PC-3 (cell line): ENCODE results near the gene GAL3ST3. TPM values are rescaled to one million over a fixed set of nuclear protein-coding genes. Genes with fewer than 3 reads are reported as not detected.

ENCODE experiments used
- ATAC-seq: fragments of 200-7000 bp; cut with Tn5 transposase; 2 replicates; pipeline ENCODE4 v1.9.1; 2020; ENCODE audit warnings: mild to moderate bottlenecking, moderate library complexity
- BruUV-seq: library from RNA; stranded (reverse); fragments of 400-500 nt; replicated peaks from 2 replicates; lab custom pipeline; 2021; lab: Mats Ljungman, UMichigan
- CTCF ChIA-PET: fragments of 300-600 bp; sonication (Branson Sonifier 250); formaldehyde crosslinking; loops from one replicate; lab custom pipeline; 2022; ENCODE audit warnings: antibody characterized with exemption; lab: Charles Lee
- POLR2A ChIA-PET: fragments of 300-600 bp; sonication (Branson Sonifier 250); formaldehyde crosslinking; loops from one replicate; lab custom pipeline; 2022; ENCODE audit warnings: antibody characterized with exemption; ENCODE audit not compliant: unreplicated experiment; lab: Charles Lee
- DNase-seq: peaks from one replicate; pipeline ENCODE4 v3.0.0-alpha.2; 2015
- H2AFZ ChIP-seq: fragments of 300-600 bp; sonication (generic); 2 replicates; pipeline ENCODE4 v1.6.0; 2016; ENCODE audit warnings: antibody characterized with exemption, low read length
- H3F3A ChIP-seq: fragments of 300-600 bp; sonication (generic); one replicate; pipeline ENCODE4 v1.6.0; 2017; ENCODE audit warnings: antibody characterized with exemption, low read length, control low read depth, mild to moderate bottlenecking; ENCODE audit not compliant: unreplicated experiment
- H3K27ac ChIP-seq: fragments of 300-600 bp; sonication (generic); 2 replicates; pipeline ENCODE4 v1.5.1; 2016; ENCODE audit warnings: mild to moderate bottlenecking, low read length
- H3K27me3 ChIP-seq: fragments of 300-600 bp; sonication (generic); 2 replicates; pipeline ENCODE4 v1.6.1; 2016; ENCODE audit warnings: low read length, mixed read lengths
- H3K36me3 ChIP-seq: fragments of 300-600 bp; sonication (generic); 2 replicates; pipeline ENCODE4 v1.6.1; 2016; ENCODE audit warnings: low read depth, mixed run types, low read length, mixed read lengths
- H3K4me1 ChIP-seq: fragments of 300-600 bp; sonication (generic); 2 replicates; pipeline ENCODE4 v1.5.1; 2016; ENCODE audit warnings: low read length; ENCODE audit not compliant: insufficient read depth
- H3K4me2 ChIP-seq: fragments of 300-600 bp; sonication (generic); 2 replicates; pipeline ENCODE4 v1.6.0; 2016; ENCODE audit warnings: low read length
- H3K4me3 ChIP-seq: fragments of 300-600 bp; sonication (generic); 2 replicates; pipeline ENCODE4 v1.5.1; 2016; ENCODE audit warnings: mild to moderate bottlenecking, low read length, mixed read lengths
- H3K79me2 ChIP-seq: fragments of 300-600 bp; sonication (generic); 2 replicates; pipeline ENCODE4 v1.6.1; 2017; ENCODE audit warnings: low read length, mixed read lengths
- H3K9ac ChIP-seq: fragments of 300-600 bp; sonication (generic); 2 replicates; pipeline ENCODE4 v1.6.0; 2016; ENCODE audit warnings: mild to moderate bottlenecking, low read length
- H3K9me2 ChIP-seq: fragments of 300-600 bp; sonication (generic); replicated peaks from 2 replicates; pipeline ENCODE4 v1.6.1; 2016; ENCODE audit warnings: mixed run types, low read length, mixed read lengths
- H3K9me3 ChIP-seq: fragments of 300-600 bp; sonication (generic); 2 replicates; pipeline ENCODE4 v1.6.1; 2016; ENCODE audit warnings: low read length, mixed read lengths
- H4K20me1 ChIP-seq: fragments of 300-600 bp; sonication (generic); 2 replicates; pipeline ENCODE4 v1.6.1; 2016; ENCODE audit warnings: low read length, mixed read lengths
- EZH2 ChIP-seq: fragments of 300-600 bp; sonication (generic); IDR thresholded peaks from one replicate; pipeline ENCODE4 v1.6.1; 2017; ENCODE audit warnings: antibody characterized with exemption, mild to moderate bottlenecking, low read length; ENCODE audit not compliant: unreplicated experiment
- EZH2phosphoT487 ChIP-seq: fragments of 300-600 bp; sonication (generic); IDR thresholded peaks from 2 replicates; pipeline ENCODE4 v1.6.1; 2018; ENCODE audit warnings: mild to moderate bottlenecking, antibody characterized with exemption, low read length, borderline replicate concordance
- intact Hi-C: fragments of 100-400 bp; cut with micrococcal nuclease; formaldehyde crosslinking; loops from 2 replicates; pipeline ENCODE4 v1.9.0; 2023
- total RNA-seq: library from RNA; depleted of rRNA; stranded (reverse); fragments of >200 nt; gene quantifications from 2 replicates; pipeline ENCODE4 v1.2.3, GENCODE V29; 2014
- TF ChIP-seq, protein P1 (sequence below): fragments of 300-600 bp; sonication (generic); conservative IDR thresholded peaks from 2 replicates; pipeline ENCODE4 v1.5.1; 2017; ENCODE audit warnings: antibody characterized with exemption, low read depth, mild to moderate bottlenecking, low read length

GAL3ST3 gene
- total RNA-seq, 1 experiment from 2014 or later = not detected

GRCh38 chr11:66063900-66064299 lies 14.9 kb upstream of the GAL3ST3 start:
- H3K9me2 ChIP-seq = no peaks in the 10 kb centered on the region
- no TSS peak for BruUV-seq
- no peak overlapping the region for H2AFZ ChIP-seq
- ChIA-PET POLR2A (no interaction called here), CTCF (no interaction called here)
- TF ChIP-seq EZH2phosphoT487 (no peak), EZH2 (no peak)
- TF ChIP-seq, protein P1, sequence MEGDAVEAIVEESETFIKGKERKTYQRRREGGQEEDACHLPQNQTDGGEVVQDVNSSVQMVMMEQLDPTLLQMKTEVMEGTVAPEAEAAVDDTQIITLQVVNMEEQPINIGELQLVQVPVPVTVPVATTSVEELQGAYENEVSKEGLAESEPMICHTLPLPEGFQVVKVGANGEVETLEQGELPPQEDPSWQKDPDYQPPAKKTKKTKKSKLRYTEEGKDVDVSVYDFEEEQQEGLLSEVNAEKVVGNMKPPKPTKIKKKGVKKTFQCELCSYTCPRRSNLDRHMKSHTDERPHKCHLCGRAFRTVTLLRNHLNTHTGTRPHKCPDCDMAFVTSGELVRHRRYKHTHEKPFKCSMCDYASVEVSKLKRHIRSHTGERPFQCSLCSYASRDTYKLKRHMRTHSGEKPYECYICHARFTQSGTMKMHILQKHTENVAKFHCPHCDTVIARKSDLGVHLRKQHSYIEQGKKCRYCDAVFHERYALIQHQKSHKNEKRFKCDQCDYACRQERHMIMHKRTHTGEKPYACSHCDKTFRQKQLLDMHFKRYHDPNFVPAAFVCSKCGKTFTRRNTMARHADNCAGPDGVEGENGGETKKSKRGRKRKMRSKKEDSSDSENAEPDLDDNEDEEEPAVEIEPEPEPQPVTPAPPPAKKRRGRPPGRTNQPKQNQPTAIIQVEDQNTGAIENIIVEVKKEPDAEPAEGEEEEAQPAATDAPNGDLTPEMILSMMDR = no peak
- peaks cover 6% of the 10 kb centered on the region for H3F3A ChIP-seq
- H3K4me1 ChIP-seq = 0 out of 2 replicates have a peak, but pooled peaks cover under 1% of the 10 kb centered on the region
- H3K4me2 ChIP-seq = no peak overlapping the region
- no peaks in the 10 kb centered on the region for H4K20me1 ChIP-seq
- H3K9ac ChIP-seq = no peak overlapping the region
- H3K27ac ChIP-seq = no peak overlapping the region
- intact Hi-C loops = no loop called here
- peaks cover 94% of the 10 kb centered on the region for H3K36me3 ChIP-seq
- DNase-seq = no peak
- no peak for ATAC-seq
- no peaks in the 10 kb centered on the region for H3K9me3 ChIP-seq
- no peaks in the 10 kb centered on the region for H3K27me3 ChIP-seq
- H3K79me2 ChIP-seq = peaks cover 9% of the 10 kb centered on the region; the same call in 1 of the 2 replicates
- no peak overlapping the region for H3K4me3 ChIP-seq

- H3K4me2 ChIP-seq = no peak overlapping the region
- H3K36me3 ChIP-seq = peaks cover 91% of the 10 kb centered on the region
- POLR2A ChIA-PET = no interaction called here
- no peaks in the 10 kb centered on the region for H3K9me2 ChIP-seq
- H4K20me1 ChIP-seq = no peaks in the 10 kb centered on the region
- TF ChIP-seq EZH2phosphoT487 (no peak), EZH2 (no peak)
- TF ChIP-seq, protein P1 = no peak
- intact Hi-C loops = no loop called here
- no peaks in the 10 kb centered on the region for H3K27me3 ChIP-seq
- H3F3A ChIP-seq = no peaks in the 10 kb centered on the region
- no peaks in the 10 kb centered on the region for H3K4me1 ChIP-seq
- ATAC-seq = no peak
- H3K79me2 ChIP-seq = peaks cover 9% of the 10 kb centered on the region; the same call in 1 of the 2 replicates
- no TSS peak for BruUV-seq
- H3K4me3 ChIP-seq = no peak overlapping the region
- H3K9me3 ChIP-seq = no peaks in the 10 kb centered on the region
- no peak overlapping the region for H2AFZ ChIP-seq
- CTCF ChIA-PET = interaction anchor here (0.6 kb wide), 1 partner anchor 255 kb away, joined by 11 read pairs; no protein-coding TSS in a partner anchor
- H3K9ac ChIP-seq = no peak overlapping the region
- no peak overlapping the region for H3K27ac ChIP-seq
- DNase-seq = no peak
These were observed 13.4 kb upstream of the GAL3ST3 start for GRCh38 chr11:66062408-66062807.

DNA sequence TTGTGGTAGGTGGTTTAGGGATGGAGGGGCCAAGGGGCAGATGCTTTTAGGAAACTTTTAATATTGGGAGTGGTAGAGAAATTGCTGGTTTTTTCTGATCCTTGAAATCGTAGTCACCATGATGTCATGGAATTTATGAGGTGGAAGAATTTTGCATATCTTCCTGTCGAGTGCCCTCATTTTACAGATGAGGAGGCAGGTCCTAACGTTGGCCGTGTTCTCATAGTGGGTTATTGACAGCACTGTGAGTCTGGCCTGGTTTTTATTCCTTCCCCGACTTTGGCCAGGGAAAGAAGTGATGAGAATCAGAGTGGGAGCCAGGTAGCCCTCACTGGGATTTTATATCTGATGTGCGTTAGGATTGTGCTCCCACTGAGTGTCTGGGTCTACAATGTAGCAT lies 12.3 kb upstream of the GAL3ST3 start:
- Histone ChIP-seq H3K36me3 (peaks cover 91% of the 10 kb centered on the region), H3K9me2 (no peaks in the 10 kb centered on the region), H3K4me1 (no peaks in the 10 kb centered on the region), H3K4me2 (no peak overlapping the region), H3K79me2 (peaks cover 9% of the 10 kb centered on the region; the same call in 1 of the 2 replicates), H3K9ac (no peak overlapping the region), H4K20me1 (no peaks in the 10 kb centered on the region), H3K4me3 (no peak overlapping the region), H2AFZ (no peak overlapping the region), H3K27me3 (no peaks in the 10 kb centered on the region), H3F3A (no peaks in the 10 kb centered on the region), H3K27ac (no peak overlapping the region), H3K9me3 (no peaks in the 10 kb centered on the region)
- ATAC-seq (no peak), DNase-seq (no peak)
- BruUV-seq = no TSS peak
- ChIA-PET CTCF (no interaction called here), POLR2A (no interaction called here)
- intact Hi-C loops = no loop called here
- TF ChIP-seq EZH2 = no peak
- TF ChIP-seq, protein P1 = no peak
- no peak for TF ChIP-seq EZH2phosphoT487
